ENCODE results near the gene BCL11A. TPM values are rescaled to one million over a fixed set of nuclear protein-coding genes. Genes with fewer than 3 reads are reported as not detected.

The BCL11A gene
- total RNA-seq, 4 donors from 2014 or later = 4.6 to 12.8 (median 9.0) TPM

DNA sequence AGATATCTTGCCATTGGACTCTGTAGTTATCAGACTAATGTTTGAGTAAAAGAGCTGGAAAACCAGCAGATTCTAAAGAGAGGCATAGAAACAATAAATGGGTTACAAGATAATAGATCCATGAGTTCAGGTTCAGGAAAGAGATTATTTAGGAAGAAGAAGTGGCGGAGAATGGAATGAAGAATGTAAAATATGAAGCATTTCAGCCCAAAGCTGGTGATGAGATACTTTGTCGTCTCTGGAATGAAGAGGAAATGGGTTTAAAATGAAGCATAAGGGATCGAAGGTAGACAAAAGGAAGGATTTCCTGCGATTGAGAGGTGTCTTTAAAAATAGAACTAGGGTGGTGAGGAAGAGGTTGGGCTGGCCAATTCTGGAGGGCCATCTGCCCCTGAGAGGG, 36.6 kb downstream of the BCL11A start:
- 79 to 82% methylated on average over 4 of the region's 4 CpGs for WGBS, 2 donors
- no peak for DNase-seq
- H3K9me3 ChIP-seq = no peaks in the 10 kb centered on the region
- intact Hi-C loops (cut with DNase I) = no loop called here
- TF ChIP-seq, protein P1, sequence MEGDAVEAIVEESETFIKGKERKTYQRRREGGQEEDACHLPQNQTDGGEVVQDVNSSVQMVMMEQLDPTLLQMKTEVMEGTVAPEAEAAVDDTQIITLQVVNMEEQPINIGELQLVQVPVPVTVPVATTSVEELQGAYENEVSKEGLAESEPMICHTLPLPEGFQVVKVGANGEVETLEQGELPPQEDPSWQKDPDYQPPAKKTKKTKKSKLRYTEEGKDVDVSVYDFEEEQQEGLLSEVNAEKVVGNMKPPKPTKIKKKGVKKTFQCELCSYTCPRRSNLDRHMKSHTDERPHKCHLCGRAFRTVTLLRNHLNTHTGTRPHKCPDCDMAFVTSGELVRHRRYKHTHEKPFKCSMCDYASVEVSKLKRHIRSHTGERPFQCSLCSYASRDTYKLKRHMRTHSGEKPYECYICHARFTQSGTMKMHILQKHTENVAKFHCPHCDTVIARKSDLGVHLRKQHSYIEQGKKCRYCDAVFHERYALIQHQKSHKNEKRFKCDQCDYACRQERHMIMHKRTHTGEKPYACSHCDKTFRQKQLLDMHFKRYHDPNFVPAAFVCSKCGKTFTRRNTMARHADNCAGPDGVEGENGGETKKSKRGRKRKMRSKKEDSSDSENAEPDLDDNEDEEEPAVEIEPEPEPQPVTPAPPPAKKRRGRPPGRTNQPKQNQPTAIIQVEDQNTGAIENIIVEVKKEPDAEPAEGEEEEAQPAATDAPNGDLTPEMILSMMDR (IDR thresholded peaks at IDR 0.05) = no peak
- TF ChIP-seq POLR2A (IDR thresholded peaks at IDR 0.05) = no peak
- H3K27me3 ChIP-seq = no peaks in the 10 kb centered on the region
- H3K27ac ChIP-seq = no peak overlapping the region
- no peak overlapping the region for H3K4me3 ChIP-seq (replicated peaks in 1 of 3)
- H3K36me3 ChIP-seq = no peaks in the 10 kb centered on the region
- H3K4me1 ChIP-seq = no peaks in the 10 kb centered on the region

DNA sequence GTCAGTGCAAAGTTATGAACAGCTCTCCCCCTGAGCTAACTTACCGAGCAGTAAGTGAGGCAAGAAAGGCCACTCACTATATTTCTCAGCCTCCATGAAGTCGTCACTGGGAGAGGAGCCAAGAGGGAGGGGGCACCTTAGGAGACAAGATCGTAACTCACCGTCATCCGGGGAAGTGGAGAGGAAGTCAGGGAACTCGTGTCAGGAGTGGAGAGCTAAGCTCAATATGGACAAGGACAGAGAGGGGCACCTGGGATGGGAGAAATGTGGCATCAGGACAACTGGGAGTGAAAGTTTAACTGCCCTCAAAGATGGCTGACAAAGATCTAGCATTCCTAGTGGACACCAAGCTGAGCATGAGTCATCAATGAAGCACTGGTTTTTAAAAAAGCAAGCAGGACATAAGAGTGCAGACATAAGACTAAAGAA, 37.1 kb downstream of the BCL11A start:
- no peak for TF ChIP-seq POLR2A (IDR thresholded peaks at IDR 0.05)
- TF ChIP-seq, protein P1 (IDR thresholded peaks at IDR 0.05) = no peak
- no peak for DNase-seq

DNA sequence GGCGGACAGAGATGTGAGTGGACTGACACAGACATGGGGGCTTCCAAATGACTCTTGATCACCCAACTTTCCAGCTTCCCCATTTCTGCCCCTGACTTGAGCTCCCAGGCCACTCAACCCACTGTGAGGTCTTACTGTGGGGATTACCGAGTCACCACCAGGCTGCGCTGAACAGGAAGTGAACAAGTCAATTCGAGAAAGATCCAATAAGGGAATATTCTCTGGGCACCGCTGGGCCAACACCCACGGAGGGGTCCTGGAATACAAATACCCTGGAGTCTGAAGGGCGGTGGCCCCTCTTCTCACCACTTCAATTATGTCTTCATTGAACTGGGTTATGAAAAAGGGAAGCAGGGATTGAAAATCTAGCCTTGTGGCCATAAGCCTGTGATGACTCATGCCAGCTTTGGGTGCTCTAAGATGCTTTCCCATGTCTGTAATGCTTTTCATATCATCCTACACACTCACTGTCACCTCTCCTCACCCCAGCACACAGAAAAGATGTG, 37.7 kb downstream of the BCL11A start:
- DNase-seq = no peak
- H3K4me3 ChIP-seq (replicated peaks in 1 of 3) = no peak overlapping the region
- no peaks in the 10 kb centered on the region for H3K4me1 ChIP-seq
- intact Hi-C loops (cut with DNase I) = no loop called here
- TF ChIP-seq, protein P1 (IDR thresholded peaks at IDR 0.05) = no peak
- TF ChIP-seq POLR2A (IDR thresholded peaks at IDR 0.05) = no peak
- 85 to 91% methylated on average over 7 of the region's 7 CpGs for WGBS, 2 donors
- no peak overlapping the region for H3K27ac ChIP-seq
- no peaks in the 10 kb centered on the region for H3K27me3 ChIP-seq
- no peaks in the 10 kb centered on the region for H3K9me3 ChIP-seq
- H3K36me3 ChIP-seq = no peaks in the 10 kb centered on the region

More for the DNA sequence above, 37.1 kb downstream of the BCL11A start:
- WGBS, 2 donors = 30 to 37% methylated on average over 6 of the region's 6 CpGs
- no peaks in the 10 kb centered on the region for H3K36me3 ChIP-seq
- no peaks in the 10 kb centered on the region for H3K4me1 ChIP-seq
- H3K4me3 ChIP-seq (replicated peaks in 1 of 3) = no peak overlapping the region
- intact Hi-C loops (cut with DNase I) = no loop called here
- no peaks in the 10 kb centered on the region for H3K27me3 ChIP-seq
- H3K9me3 ChIP-seq = no peaks in the 10 kb centered on the region
- H3K27ac ChIP-seq = no peak overlapping the region

DNA sequence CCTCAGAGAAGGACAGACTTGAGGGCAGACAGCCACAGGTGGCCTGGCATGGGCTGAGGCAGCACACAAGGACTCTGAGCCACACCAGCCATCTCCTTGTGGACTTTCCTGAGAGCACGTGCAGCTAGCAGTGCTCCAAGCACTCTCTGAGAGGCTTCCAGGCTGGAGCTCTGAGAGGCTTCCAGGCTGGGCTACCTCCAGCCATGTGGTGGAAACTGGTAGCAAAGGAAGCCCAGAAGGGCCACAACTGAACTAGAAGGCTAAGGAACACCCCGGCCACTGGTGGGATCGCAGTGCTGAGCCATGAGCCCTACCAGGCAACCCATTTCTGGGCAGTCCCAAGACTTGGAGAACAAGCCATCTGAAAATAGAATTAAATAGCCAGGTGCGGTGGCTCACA, 39.5 kb downstream of the BCL11A start:
- no peak overlapping the region for H3K27ac ChIP-seq
- H3K4me3 ChIP-seq (replicated peaks in 1 of 3) = no peak overlapping the region
- intact Hi-C loops (cut with DNase I) = no loop called here
- H3K9me3 ChIP-seq = no peaks in the 10 kb centered on the region
- H3K27me3 ChIP-seq = no peaks in the 10 kb centered on the region
- 84 to 88% methylated on average over 4 of the region's 4 CpGs for WGBS, 2 donors
- no peak for DNase-seq
- H3K36me3 ChIP-seq = no peaks in the 10 kb centered on the region
- no peaks in the 10 kb centered on the region for H3K4me1 ChIP-seq
- TF ChIP-seq POLR2A (IDR thresholded peaks at IDR 0.05) = no peak

DNA sequence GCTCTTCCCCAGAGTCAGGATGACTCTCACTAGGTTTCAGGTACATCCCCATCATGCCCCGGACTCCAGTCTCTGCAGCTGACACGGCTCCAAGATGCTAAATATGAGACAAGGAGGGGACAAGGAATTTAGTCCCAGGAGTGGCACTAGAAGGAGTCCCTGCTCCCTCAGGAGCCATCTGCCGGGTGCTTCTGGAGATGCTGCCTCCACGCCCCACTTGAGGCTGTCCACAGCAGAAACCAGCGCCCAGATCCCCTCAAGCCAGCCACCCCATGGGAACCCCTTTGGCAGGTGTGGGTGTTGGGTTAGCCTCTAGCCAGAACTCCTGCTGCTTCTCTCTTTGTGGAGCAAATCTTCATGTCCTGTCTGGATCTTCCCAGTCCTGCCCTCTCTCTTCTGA, 40.3 kb downstream of the BCL11A start:
- Histone ChIP-seq H3K4me3 (replicated peaks in 1 of 3) (no peak overlapping the region), H3K4me1 (no peaks in the 10 kb centered on the region), H3K36me3 (no peaks in the 10 kb centered on the region), H3K27ac (no peak overlapping the region), H3K9me3 (no peaks in the 10 kb centered on the region), H3K27me3 (no peaks in the 10 kb centered on the region)
- TF ChIP-seq POLR2A (IDR thresholded peaks at IDR 0.05) = no peak
- TF ChIP-seq, protein P1 (IDR thresholded peaks at IDR 0.05) = no peak
- intact Hi-C loops (cut with DNase I) = no loop called here
- DNase-seq = no peak
- WGBS, 2 donors = 89 to 90% methylated on average over 5 of the region's 5 CpGs

DNA sequence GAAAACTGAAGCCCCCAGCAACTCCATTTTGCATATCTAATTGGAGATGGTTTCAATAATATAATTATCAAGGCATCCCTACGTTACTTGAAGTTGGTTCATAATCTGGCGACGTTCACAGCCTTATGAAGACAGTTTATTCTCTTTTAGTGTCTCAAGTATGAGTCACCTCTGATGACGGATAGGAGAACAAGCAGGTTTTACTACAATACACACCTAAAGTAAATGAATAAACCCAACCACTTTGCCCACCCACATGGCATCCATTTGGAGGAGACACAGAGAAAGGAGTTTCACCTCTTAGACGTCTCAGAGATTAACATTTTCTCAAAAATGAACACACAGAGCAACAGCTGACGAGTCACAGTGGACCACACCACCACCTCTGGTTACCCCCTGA, 40.8 kb downstream of the BCL11A start:
- TF ChIP-seq, protein P1 (IDR thresholded peaks at IDR 0.05) = no peak
- Histone ChIP-seq H3K27me3 (no peaks in the 10 kb centered on the region), H3K36me3 (no peaks in the 10 kb centered on the region), H3K4me1 (no peaks in the 10 kb centered on the region), H3K4me3 (replicated peaks in 1 of 3) (no peak overlapping the region), H3K27ac (no peak overlapping the region), H3K9me3 (no peaks in the 10 kb centered on the region)
- WGBS, 2 donors = 94% methylated on average over 6 of the region's 6 CpGs
- intact Hi-C loops (cut with DNase I) = no loop called here
- no peak for DNase-seq
